Ishikawa (cell line): ENCODE data around the gene NFATC1.

ENCODE experiments used
- FOXM1 ChIP-seq: IDR thresholded peaks from 2 replicates; pipeline ENCODE4 v1.6.1; 2012; ENCODE audit warnings: low read depth, borderline replicate concordance
- TF ChIP-seq, protein P1 (sequence below): IDR thresholded peaks from 2 replicates; pipeline ENCODE4 v1.6.1; 2012; ENCODE audit warnings: low read depth, mild to moderate bottlenecking

DNA sequence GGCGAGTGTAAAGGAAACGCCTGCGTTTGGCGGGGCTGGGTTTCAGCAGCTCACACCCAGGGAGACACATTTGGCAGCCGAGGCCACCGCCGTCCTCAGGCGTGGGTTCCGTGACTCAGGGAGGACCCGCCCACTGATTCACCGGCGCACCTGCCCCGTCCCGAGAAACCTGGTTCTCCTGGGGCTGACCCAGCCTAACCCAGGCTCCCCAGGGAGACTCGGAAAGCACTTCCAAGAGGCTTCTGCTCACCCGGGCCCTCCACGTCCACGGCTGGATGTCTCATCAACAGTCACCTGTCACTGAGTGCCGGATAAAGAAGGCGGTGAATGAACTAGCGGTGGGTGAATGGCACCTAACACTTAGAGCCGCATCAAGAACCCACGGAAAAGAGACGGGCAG, 157.4 kb downstream of the NFATC1 start:
- TF ChIP-seq FOXM1: no peak
- TF ChIP-seq, protein P1, sequence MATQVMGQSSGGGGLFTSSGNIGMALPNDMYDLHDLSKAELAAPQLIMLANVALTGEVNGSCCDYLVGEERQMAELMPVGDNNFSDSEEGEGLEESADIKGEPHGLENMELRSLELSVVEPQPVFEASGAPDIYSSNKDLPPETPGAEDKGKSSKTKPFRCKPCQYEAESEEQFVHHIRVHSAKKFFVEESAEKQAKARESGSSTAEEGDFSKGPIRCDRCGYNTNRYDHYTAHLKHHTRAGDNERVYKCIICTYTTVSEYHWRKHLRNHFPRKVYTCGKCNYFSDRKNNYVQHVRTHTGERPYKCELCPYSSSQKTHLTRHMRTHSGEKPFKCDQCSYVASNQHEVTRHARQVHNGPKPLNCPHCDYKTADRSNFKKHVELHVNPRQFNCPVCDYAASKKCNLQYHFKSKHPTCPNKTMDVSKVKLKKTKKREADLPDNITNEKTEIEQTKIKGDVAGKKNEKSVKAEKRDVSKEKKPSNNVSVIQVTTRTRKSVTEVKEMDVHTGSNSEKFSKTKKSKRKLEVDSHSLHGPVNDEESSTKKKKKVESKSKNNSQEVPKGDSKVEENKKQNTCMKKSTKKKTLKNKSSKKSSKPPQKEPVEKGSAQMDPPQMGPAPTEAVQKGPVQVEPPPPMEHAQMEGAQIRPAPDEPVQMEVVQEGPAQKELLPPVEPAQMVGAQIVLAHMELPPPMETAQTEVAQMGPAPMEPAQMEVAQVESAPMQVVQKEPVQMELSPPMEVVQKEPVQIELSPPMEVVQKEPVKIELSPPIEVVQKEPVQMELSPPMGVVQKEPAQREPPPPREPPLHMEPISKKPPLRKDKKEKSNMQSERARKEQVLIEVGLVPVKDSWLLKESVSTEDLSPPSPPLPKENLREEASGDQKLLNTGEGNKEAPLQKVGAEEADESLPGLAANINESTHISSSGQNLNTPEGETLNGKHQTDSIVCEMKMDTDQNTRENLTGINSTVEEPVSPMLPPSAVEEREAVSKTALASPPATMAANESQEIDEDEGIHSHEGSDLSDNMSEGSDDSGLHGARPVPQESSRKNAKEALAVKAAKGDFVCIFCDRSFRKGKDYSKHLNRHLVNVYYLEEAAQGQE: no peak
